Central memory CD8-positive, alpha-beta T cell (primary cell): ENCODE data around the gene PCBP3.
"Not testable (repeated sequence)": the region's sequence is repeated elsewhere in the genome, so short reads cannot be mapped to it uniquely, and the experiment has no call there.

ENCODE experiments used
- ATAC-seq: fragments of 150-1000 bp; cut with Tn5 transposase; replicated peaks from 2 replicates; pipeline ENCODE4 v1.10.0; 2022; ENCODE audit warnings: mild to moderate bottlenecking, moderate FRiP score, moderate number of reproducible peaks; ENCODE audit not compliant: poor library complexity, severe bottlenecking; ENCODE audit errors: extremely low read depth
- DNase-seq, 2 donors: peaks; one replicate each; pipeline ENCODE4 v3.0.0; 2021; ENCODE audit warnings: low spot score in 2 of 2
- H3K27ac Mint-ChIP-seq: one replicate; pipeline ENCODE4 v1.8.0; 2022; ENCODE audit warnings: low read depth, mild to moderate bottlenecking, moderate library complexity, mixed read lengths
- H3K27me3 Mint-ChIP-seq: one replicate; pipeline ENCODE4 v1.8.0; 2022; ENCODE audit warnings: mixed read lengths
- H3K36me3 Mint-ChIP-seq: one replicate; pipeline ENCODE4 v1.8.0; 2022; ENCODE audit warnings: mild to moderate bottlenecking, moderate library complexity, mixed read lengths; ENCODE audit not compliant: insufficient read depth
- H3K4me1 Mint-ChIP-seq: one replicate; pipeline ENCODE4 v1.8.0; 2022; ENCODE audit warnings: mixed read lengths
- H3K4me3 Mint-ChIP-seq: one replicate; pipeline ENCODE4 v1.8.0; 2022; ENCODE audit warnings: mild to moderate bottlenecking, moderate library complexity, mixed read lengths
- H3K9me3 Mint-ChIP-seq: one replicate; pipeline ENCODE4 v1.8.0; 2022; ENCODE audit warnings: mixed read lengths

The PCBP3 gene

GRCh38 chr21:45959182-45959581 is 315.7 kb downstream of the PCBP3 start:
- Mint-ChIP-seq H3K27me3 (peaks cover 88% of the 10 kb centered on the region), H3K36me3 (peaks cover 2% of the 10 kb centered on the region), H3K4me1 (no peaks in the 10 kb centered on the region), H3K4me3 (no peak overlapping the region), H3K9me3 (peaks cover 5% of the 10 kb centered on the region), H3K27ac (no peak overlapping the region)
- ATAC-seq (no peak), DNase-seq (no peak)

GRCh38 chr21:45959779-45960390 is 316.4 kb downstream of the PCBP3 start:
- peaks cover 6% of the 10 kb centered on the region for H3K9me3 Mint-ChIP-seq
- no peak overlapping the region for H3K27ac Mint-ChIP-seq
- H3K4me1 Mint-ChIP-seq = no peaks in the 10 kb centered on the region
- H3K27me3 Mint-ChIP-seq = peaks cover 82% of the 10 kb centered on the region
- no peak overlapping the region for H3K4me3 Mint-ChIP-seq
- H3K36me3 Mint-ChIP-seq = peaks cover 2% of the 10 kb centered on the region
- no peak for ATAC-seq
- DNase-seq = no peak

- not testable (repeated sequence) for H3K4me3 Mint-ChIP-seq, H3K36me3 Mint-ChIP-seq, DNase-seq, H3K9me3 Mint-ChIP-seq, ATAC-seq, H3K27ac Mint-ChIP-seq, H3K4me1 Mint-ChIP-seq
- peaks cover 67% of the 10 kb centered on the region for H3K27me3 Mint-ChIP-seq
Observed at GRCh38 chr21:45961408-45961807, 317.9 kb downstream of the PCBP3 start.

GRCh38 chr21:45962531-45963231 is 319.2 kb downstream of the PCBP3 start:
- no peak for DNase-seq
- H3K27me3 Mint-ChIP-seq = peaks cover 63% of the 10 kb centered on the region
- H3K4me1 Mint-ChIP-seq = no peaks in the 10 kb centered on the region

GRCh38 chr21:45963232-45963570 is 319.7 kb downstream of the PCBP3 start:
- DNase-seq = no peak
- peaks cover 58% of the 10 kb centered on the region for H3K27me3 Mint-ChIP-seq
- ATAC-seq = no peak
- no peaks in the 10 kb centered on the region for H3K4me1 Mint-ChIP-seq
- H3K9me3 Mint-ChIP-seq = peaks cover 6% of the 10 kb centered on the region
- no peak overlapping the region for H3K27ac Mint-ChIP-seq
- H3K4me3 Mint-ChIP-seq = no peak overlapping the region
- peaks cover 2% of the 10 kb centered on the region for H3K36me3 Mint-ChIP-seq

More at GRCh38 chr21:45962531-45963231, 319.2 kb downstream of the PCBP3 start:
- no peak for ATAC-seq
- Mint-ChIP-seq H3K9me3 (peaks cover 6% of the 10 kb centered on the region), H3K36me3 (peaks cover 2% of the 10 kb centered on the region), H3K27ac (no peak overlapping the region), H3K4me3 (no peak overlapping the region)

GRCh38 chr21:45964649-45965048 is 321.1 kb downstream of the PCBP3 start:
- DNase-seq = no peak
- Mint-ChIP-seq H3K36me3 (peaks cover 2% of the 10 kb centered on the region), H3K4me1 (no peaks in the 10 kb centered on the region), H3K4me3 (no peak overlapping the region), H3K27ac (no peak overlapping the region), H3K27me3 (peaks cover 45% of the 10 kb centered on the region), H3K9me3 (peaks cover 6% of the 10 kb centered on the region)
- ATAC-seq = no peak

GRCh38 chr21:45965084-45965809 is 321.7 kb downstream of the PCBP3 start:
- no peak overlapping the region for H3K4me3 Mint-ChIP-seq
- DNase-seq (no peak), ATAC-seq (no peak)
- H3K4me1 Mint-ChIP-seq = no peaks in the 10 kb centered on the region
- peaks cover 2% of the 10 kb centered on the region for H3K36me3 Mint-ChIP-seq
- H3K9me3 Mint-ChIP-seq = peaks cover 6% of the 10 kb centered on the region
- peaks cover 44% of the 10 kb centered on the region for H3K27me3 Mint-ChIP-seq
- H3K27ac Mint-ChIP-seq = no peak overlapping the region

- no peak for DNase-seq
- ATAC-seq = no peak
- no peak overlapping the region for H3K27ac Mint-ChIP-seq
- no peaks in the 10 kb centered on the region for H3K4me1 Mint-ChIP-seq
- H3K4me3 Mint-ChIP-seq = no peak overlapping the region
- H3K27me3 Mint-ChIP-seq = peaks cover 28% of the 10 kb centered on the region
- no peaks in the 10 kb centered on the region for H3K36me3 Mint-ChIP-seq
- peaks cover 6% of the 10 kb centered on the region for H3K9me3 Mint-ChIP-seq
Observed at GRCh38 chr21:45966791-45967394, 323.4 kb downstream of the PCBP3 start.

- DNase-seq = no peak
- ATAC-seq = no peak
- no peaks in the 10 kb centered on the region for H3K9me3 Mint-ChIP-seq
- no peak overlapping the region for H3K27ac Mint-ChIP-seq
- H3K4me1 Mint-ChIP-seq = peaks cover 8% of the 10 kb centered on the region
- H3K27me3 Mint-ChIP-seq = peaks cover 14% of the 10 kb centered on the region
- peaks cover 5% of the 10 kb centered on the region for H3K36me3 Mint-ChIP-seq
- H3K4me3 Mint-ChIP-seq = no peak overlapping the region
Observed at GRCh38 chr21:45969921-45970673, 326.6 kb downstream of the PCBP3 start.

- DNase-seq = no peak
Observed at GRCh38 chr21:45970674-45971615, 327.4 kb downstream of the PCBP3 start.

GRCh38 chr21:45971616-45972352 is 328.3 kb downstream of the PCBP3 start:
- ATAC-seq = no peak
- Mint-ChIP-seq H3K4me1 (peaks cover 16% of the 10 kb centered on the region), H3K27me3 (peaks cover 27% of the 10 kb centered on the region), H3K36me3 (peaks cover 8% of the 10 kb centered on the region), H3K9me3 (no peaks in the 10 kb centered on the region), H3K27ac (no peak overlapping the region), H3K4me3 (no peak overlapping the region)
- no peak for DNase-seq

More at GRCh38 chr21:45970674-45971615, 327.4 kb downstream of the PCBP3 start:
- H3K36me3 Mint-ChIP-seq = peaks cover 8% of the 10 kb centered on the region
- H3K27ac Mint-ChIP-seq = no peak overlapping the region
- peaks cover 23% of the 10 kb centered on the region for H3K27me3 Mint-ChIP-seq
- no peak overlapping the region for H3K4me3 Mint-ChIP-seq
- H3K9me3 Mint-ChIP-seq = no peaks in the 10 kb centered on the region
- ATAC-seq = no peak
- peaks cover 16% of the 10 kb centered on the region for H3K4me1 Mint-ChIP-seq
